Measurements from ENCODE around the gene PDCD1. TPM values are rescaled to one million over a fixed set of nuclear protein-coding genes. Genes with fewer than 3 reads are reported as not detected.

PDCD1 gene
- total RNA-seq, 4 donors from 2014 or later: 0.49 to 2.3 (median 1.1) TPM

GRCh38 chr2:241844831-241845578, 13.7 kb downstream of the PDCD1 start:
- intact Hi-C loops (cut with DNase I): no loop called here
- no peaks in the 10 kb centered on the region for H3K36me3 ChIP-seq
- no peak overlapping the region for H3K4me3 ChIP-seq (replicated peaks in 1 of 3)
- H3K9me3 ChIP-seq: no peaks in the 10 kb centered on the region
- TF ChIP-seq, protein P1, sequence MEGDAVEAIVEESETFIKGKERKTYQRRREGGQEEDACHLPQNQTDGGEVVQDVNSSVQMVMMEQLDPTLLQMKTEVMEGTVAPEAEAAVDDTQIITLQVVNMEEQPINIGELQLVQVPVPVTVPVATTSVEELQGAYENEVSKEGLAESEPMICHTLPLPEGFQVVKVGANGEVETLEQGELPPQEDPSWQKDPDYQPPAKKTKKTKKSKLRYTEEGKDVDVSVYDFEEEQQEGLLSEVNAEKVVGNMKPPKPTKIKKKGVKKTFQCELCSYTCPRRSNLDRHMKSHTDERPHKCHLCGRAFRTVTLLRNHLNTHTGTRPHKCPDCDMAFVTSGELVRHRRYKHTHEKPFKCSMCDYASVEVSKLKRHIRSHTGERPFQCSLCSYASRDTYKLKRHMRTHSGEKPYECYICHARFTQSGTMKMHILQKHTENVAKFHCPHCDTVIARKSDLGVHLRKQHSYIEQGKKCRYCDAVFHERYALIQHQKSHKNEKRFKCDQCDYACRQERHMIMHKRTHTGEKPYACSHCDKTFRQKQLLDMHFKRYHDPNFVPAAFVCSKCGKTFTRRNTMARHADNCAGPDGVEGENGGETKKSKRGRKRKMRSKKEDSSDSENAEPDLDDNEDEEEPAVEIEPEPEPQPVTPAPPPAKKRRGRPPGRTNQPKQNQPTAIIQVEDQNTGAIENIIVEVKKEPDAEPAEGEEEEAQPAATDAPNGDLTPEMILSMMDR (IDR thresholded peaks at IDR 0.05): no peak
- TF ChIP-seq POLR2A (IDR thresholded peaks at IDR 0.05): no peak
- H3K4me1 ChIP-seq: peaks cover 3 to 7% of the 10 kb centered on the region in 2 donors
- DNase-seq: no peak
- H3K27ac ChIP-seq: peak overlapping the region in 1 of 3 donors; percentile 28
- WGBS, 2 donors: 80 to 89% methylated on average over 24 to 36 of the region's 37 CpGs
- no peaks in the 10 kb centered on the region for H3K27me3 ChIP-seq

DNA sequence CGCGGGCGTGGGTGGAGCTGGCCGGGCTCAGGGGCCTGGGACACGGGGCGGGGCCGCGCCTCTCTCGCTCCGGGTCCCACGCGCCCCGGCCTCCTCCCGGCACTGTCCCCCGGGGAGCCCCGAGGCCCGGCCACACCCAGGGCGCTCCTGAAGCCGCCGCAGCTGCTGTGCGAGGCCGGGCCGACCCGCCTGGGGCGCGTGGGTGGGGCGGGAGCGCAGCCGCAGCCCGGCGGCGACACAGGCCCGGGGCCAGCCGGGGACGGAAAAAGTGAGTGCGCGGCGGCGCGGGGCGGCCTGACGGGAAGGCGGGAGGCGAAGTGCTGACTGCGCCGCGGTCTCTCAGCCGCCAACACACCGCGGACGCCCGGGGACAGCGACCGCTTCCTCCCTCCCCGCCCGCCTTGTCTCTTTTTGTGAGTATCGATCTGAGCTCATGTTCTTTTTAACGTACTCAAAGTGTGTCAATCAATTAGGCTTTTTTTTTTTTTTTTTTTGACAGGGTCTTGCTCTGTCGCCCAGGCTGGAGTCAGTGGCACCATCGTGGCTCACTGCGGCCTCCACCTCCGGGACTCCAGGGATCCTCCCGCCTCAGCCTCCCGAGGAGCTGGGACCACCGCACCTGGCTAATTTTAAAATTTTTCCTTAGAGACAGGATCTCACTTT, 14.5 kb downstream of the PDCD1 start:
- TF ChIP-seq, protein P1 (IDR thresholded peaks at IDR 0.05): peak in 3 of 6 experiments; percentile 23 to 34 (median 33)
- TF ChIP-seq POLR2A (IDR thresholded peaks at IDR 0.05): no peak
- Histone ChIP-seq H3K36me3 (no peaks in the 10 kb centered on the region), H3K9me3 (no peaks in the 10 kb centered on the region), H3K4me3 (replicated peaks in 1 of 3) (peak overlapping the region in 1 of 3 donors; percentile 15), H3K4me1 (peaks cover 3 to 7% of the 10 kb centered on the region in 2 donors), H3K27ac (peak overlapping the region in 1 of 3 donors; percentile 28), H3K27me3 (no peaks in the 10 kb centered on the region)
- peak; percentile 71 to 73 for DNase-seq
- intact Hi-C loops (cut with DNase I): no loop called here
- WGBS, 2 donors: 14 to 15% methylated on average over 28 of the region's 65 CpGs

DNA sequence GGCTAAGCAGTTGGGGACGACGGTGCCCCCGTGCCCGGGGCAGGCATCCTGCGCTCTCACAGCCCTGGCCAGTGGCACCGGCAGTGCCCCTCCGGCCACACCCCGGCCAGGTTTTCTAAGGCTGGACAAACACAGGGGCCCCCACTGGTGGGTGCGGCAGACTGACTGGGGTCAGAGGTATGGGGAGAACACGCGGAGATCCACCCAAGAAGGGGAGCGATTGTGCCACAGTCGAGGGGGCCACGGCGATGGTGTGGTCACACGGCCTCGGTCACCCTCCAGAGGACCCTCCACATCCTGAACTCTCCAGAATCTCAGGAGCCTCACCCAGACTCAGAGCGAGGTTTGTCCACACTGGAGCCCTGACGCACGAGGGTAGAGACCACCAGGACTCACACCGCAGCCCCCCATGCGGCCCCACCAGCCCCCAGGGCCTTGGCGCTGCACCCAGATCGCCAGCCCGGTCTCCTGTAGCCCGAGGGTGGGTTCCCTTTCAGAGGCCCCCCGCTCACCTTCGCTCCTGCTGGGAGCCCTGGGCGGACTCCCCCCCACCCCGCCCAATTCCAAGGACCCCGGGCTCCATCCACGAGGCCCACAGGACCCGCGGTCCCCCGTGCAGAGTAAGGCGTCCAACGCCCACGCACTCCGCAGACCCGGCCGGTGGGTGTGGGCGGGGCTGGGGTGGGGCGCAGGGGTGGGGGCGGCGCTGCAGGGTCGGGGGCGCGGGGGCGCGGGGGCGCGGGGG, 15.2 kb downstream of the PDCD1 start:
- Histone ChIP-seq H3K36me3 (no peaks in the 10 kb centered on the region), H3K27me3 (no peaks in the 10 kb centered on the region), H3K9me3 (no peaks in the 10 kb centered on the region), H3K4me3 (replicated peaks in 1 of 3) (peak overlapping the region in 1 of 3 donors; percentile 15), H3K27ac (peak overlapping the region; percentile 10 to 45 (median 23)), H3K4me1 (peaks cover 3 to 7% of the 10 kb centered on the region in 2 donors)
- intact Hi-C loops (cut with DNase I): no loop called here
- WGBS, 2 donors: 71 to 76% methylated on average over 9 to 29 of the region's 52 CpGs
- no peak for DNase-seq
- TF ChIP-seq, protein P1 (IDR thresholded peaks at IDR 0.05): no peak
- no peak for TF ChIP-seq POLR2A (IDR thresholded peaks at IDR 0.05)

GRCh38 chr2:241842620-241843211, 16.0 kb downstream of the PDCD1 start:
- Histone ChIP-seq H3K4me1 (peaks cover 3 to 7% of the 10 kb centered on the region in 2 donors), H3K36me3 (no peaks in the 10 kb centered on the region), H3K9me3 (no peaks in the 10 kb centered on the region), H3K27me3 (no peaks in the 10 kb centered on the region), H3K4me3 (replicated peaks in 1 of 3) (no peak overlapping the region), H3K27ac (peak overlapping the region in 1 of 3 donors; percentile 23)
- peak; percentile 22 to 25 for DNase-seq
- intact Hi-C loops (cut with DNase I): no loop called here
- WGBS, 2 donors: 49 to 73% methylated on average over 28 to 29 of the region's 29 CpGs
- TF ChIP-seq, protein P1 (IDR thresholded peaks at IDR 0.05): no peak
- TF ChIP-seq POLR2A (IDR thresholded peaks at IDR 0.05): no peak

Data from thyroid gland (tissue), 4 donors.